CD8-positive, alpha-beta memory T cell (primary cell): ENCODE measurements around the gene CCL5. TPM values are rescaled to one million over a fixed set of nuclear protein-coding genes. Genes with fewer than 3 reads are reported as not detected.

Experiments used
- CTCF ChIA-PET: fragments of 350-600 bp; sonication (Branson Sonifier 250); formaldehyde crosslinking; loops from one replicate; lab custom pipeline; 2021; ENCODE audit warnings: antibody characterized with exemption; lab: Charles Lee
- POLR2A ChIA-PET: fragments of 350-600 bp; sonication (Branson Sonifier 250); formaldehyde crosslinking; loops from one replicate; lab custom pipeline; 2021; ENCODE audit warnings: antibody characterized with exemption; lab: Charles Lee
- DNase-seq, 5 donors: peaks; one replicate each; pipeline versions ENCODE4 v3.0.0 to v3.0.0-alpha.2; 2020 to 2022; ENCODE audit warnings: mixed read lengths in 1 of 5
- H3K27ac ChIP-seq: one replicate; pipeline ENCODE4 v1.7.0; 2013; ENCODE audit warnings: low read depth, mild to moderate bottlenecking, low read length, moderate library complexity
- H3K27me3 ChIP-seq: 2 replicates; pipeline ENCODE4 v1.7.0; 2013; ENCODE audit warnings: low read length, mild to moderate bottlenecking; ENCODE audit not compliant: insufficient read depth, poor library complexity, severe bottlenecking
- H3K36me3 ChIP-seq: 2 replicates; pipeline ENCODE4 v1.7.0; 2013; ENCODE audit warnings: mild to moderate bottlenecking, low read length, moderate library complexity; ENCODE audit not compliant: insufficient read depth
- H3K4me1 ChIP-seq: 2 replicates; pipeline ENCODE4 v1.7.0; 2013; ENCODE audit warnings: mild to moderate bottlenecking, low read length, moderate library complexity; ENCODE audit not compliant: insufficient read depth
- H3K4me3 ChIP-seq: 2 replicates; pipeline ENCODE4 v1.7.0; 2013; ENCODE audit warnings: mild to moderate bottlenecking, low read length
- H3K9me3 ChIP-seq: 2 replicates; pipeline ENCODE4 v1.7.0; 2013; ENCODE audit warnings: mild to moderate bottlenecking, low read length
- H3K27ac Mint-ChIP-seq, 8 donors: one replicate each; pipeline ENCODE4 v1.8.0; 2020 to 2021; ENCODE audit warnings: mixed read lengths in 8 of 8, mild to moderate bottlenecking in 6 of 8, inconsistent platforms in 3 of 8, moderate library complexity in 3 of 8
- H3K27me3 Mint-ChIP-seq, 2 donors: one replicate each; pipeline ENCODE4 v1.8.0; 2020 to 2021; ENCODE audit warnings: mixed read lengths in 2 of 2, mild to moderate bottlenecking in 1 of 2, moderate library complexity in 1 of 2
- H3K36me3 Mint-ChIP-seq, 3 donors: one replicate each; pipeline ENCODE4 v1.8.0; 2020 to 2021; ENCODE audit warnings: mixed read lengths in 3 of 3, inconsistent platforms in 1 of 3, mild to moderate bottlenecking in 1 of 3
- H3K4me1 Mint-ChIP-seq, 3 donors: one replicate each; pipeline ENCODE4 v1.8.0; 2020 to 2021; ENCODE audit warnings: mixed read lengths in 3 of 3, inconsistent platforms in 1 of 3, mild to moderate bottlenecking in 1 of 3
- H3K4me3 Mint-ChIP-seq, 7 donors: one replicate each; pipeline ENCODE4 v1.8.0; 2020 to 2021; ENCODE audit warnings: mixed read lengths in 7 of 7, mild to moderate bottlenecking in 6 of 7, moderate library complexity in 4 of 7, inconsistent platforms in 2 of 7
- H3K9me3 Mint-ChIP-seq, 5 donors: one replicate each; pipeline ENCODE4 v1.8.0; 2020 to 2022; ENCODE audit warnings: mixed read lengths in 5 of 5, mild to moderate bottlenecking in 3 of 5, moderate library complexity in 2 of 5, inconsistent platforms in 1 of 5
- polyA plus RNA-seq: library from polyadenylated mRNA; unstranded; fragments of 300-500 nt; fragmentation: Illumina TruSeq; gene quantifications from one replicate; pipeline ENCODE4 v1.2.3, GENCODE V29; 2021
- total RNA-seq, 2 experiments: library from RNA; stranded (reverse); gene quantifications; one replicate each; pipeline ENCODE4 v1.2.3, GENCODE V29; 2021

Gene CCL5
- total and polyA plus RNA-seq, 3 experiments from 2014 or later = 580 to 2,769 (median 591) TPM

DNA sequence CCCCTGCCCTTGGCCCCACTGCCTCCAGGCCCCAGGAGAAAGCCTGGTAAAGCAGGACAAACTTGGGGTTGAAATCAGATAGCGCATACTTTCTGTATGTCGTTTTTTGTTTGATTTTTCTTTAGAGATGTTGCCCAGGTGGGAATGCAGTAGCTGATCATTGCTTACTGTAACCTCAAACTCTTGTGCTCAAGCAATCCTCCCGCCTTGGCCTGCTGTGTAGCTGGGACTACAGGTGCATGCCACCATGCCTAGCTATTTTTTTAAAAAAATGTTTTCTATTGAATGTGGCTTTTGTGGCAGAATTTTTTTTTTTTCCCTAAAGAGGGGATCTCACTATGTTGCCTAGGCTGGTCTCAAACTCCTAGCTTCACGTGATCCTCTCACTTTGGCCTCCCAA lies 11.1 kb upstream of the CCL5 start:
- Mint-ChIP-seq H3K27me3 (peaks cover 0 to 4% of the 10 kb centered on the region in 2 donors), H3K27ac (peak overlapping the region; percentile 74 to 98 (median 92)), H3K4me3 (peak overlapping the region; percentile 3 to 88 (median 59)), H3K36me3 (peaks cover 2 to 3% (median 2%) of the 10 kb centered on the region in 3 donors), H3K4me1 (peaks cover 79 to 89% (median 83%) of the 10 kb centered on the region in 3 donors), H3K9me3 (no peaks in the 10 kb centered on the region)
- Histone ChIP-seq H3K9me3 (no peaks in the 10 kb centered on the region), H3K4me3 (no peak overlapping the region), H3K27ac (peak overlapping the region; percentile 45), H3K4me1 (peaks cover 66% of the 10 kb centered on the region), H3K27me3 (no peaks in the 10 kb centered on the region), H3K36me3 (no peaks in the 10 kb centered on the region)
- peak in 2 of 5 donors; percentile 41 to 66 for DNase-seq
- ChIA-PET CTCF (interaction anchor here (0.9 to 12.0 kb wide), 6 partner anchors 7 to 41 kb away, joined by 3 to 144 read pairs (median 6); partner anchors contain the start of gene CCL5), POLR2A (interaction anchor here (0.7 to 5.1 kb wide), 9 partner anchors 9 to 726 kb away, joined by 3 to 86 read pairs (median 7); partner anchors contain the start of genes CCL5, HEATR9 and RDM1)

GRCh38 chr17:35890774-35891155 lies 10.6 kb upstream of the CCL5 start:
- ChIA-PET POLR2A (interaction anchor here (0.5 to 5.1 kb wide), 11 partner anchors 9 to 726 kb away, joined by 3 to 86 read pairs (median 6); partner anchors contain the start of genes CCL5, HEATR9 and RDM1), CTCF (interaction anchor here (1.4 to 12.0 kb wide), 6 partner anchors 8 to 47 kb away, joined by 4 to 144 read pairs (median 9); partner anchors contain the start of gene CCL5)
- peak; percentile 16 to 92 (median 58) for DNase-seq
- H3K4me3 Mint-ChIP-seq = peak overlapping the region; percentile 18 to 88 (median 59)
- H3K27me3 Mint-ChIP-seq = peaks cover 0 to 4% of the 10 kb centered on the region in 2 donors
- Histone ChIP-seq H3K36me3 (no peaks in the 10 kb centered on the region), H3K9me3 (no peaks in the 10 kb centered on the region), H3K27me3 (no peaks in the 10 kb centered on the region), H3K4me3 (no peak overlapping the region), H3K4me1 (peaks cover 61% of the 10 kb centered on the region), H3K27ac (peak overlapping the region; percentile 45)
- peaks cover 2 to 3% (median 2%) of the 10 kb centered on the region in 3 donors for H3K36me3 Mint-ChIP-seq
- H3K4me1 Mint-ChIP-seq = peaks cover 74 to 85% (median 78%) of the 10 kb centered on the region in 3 donors
- peak overlapping the region; percentile 74 to 98 (median 92) for H3K27ac Mint-ChIP-seq
- H3K9me3 Mint-ChIP-seq = no peaks in the 10 kb centered on the region

DNA sequence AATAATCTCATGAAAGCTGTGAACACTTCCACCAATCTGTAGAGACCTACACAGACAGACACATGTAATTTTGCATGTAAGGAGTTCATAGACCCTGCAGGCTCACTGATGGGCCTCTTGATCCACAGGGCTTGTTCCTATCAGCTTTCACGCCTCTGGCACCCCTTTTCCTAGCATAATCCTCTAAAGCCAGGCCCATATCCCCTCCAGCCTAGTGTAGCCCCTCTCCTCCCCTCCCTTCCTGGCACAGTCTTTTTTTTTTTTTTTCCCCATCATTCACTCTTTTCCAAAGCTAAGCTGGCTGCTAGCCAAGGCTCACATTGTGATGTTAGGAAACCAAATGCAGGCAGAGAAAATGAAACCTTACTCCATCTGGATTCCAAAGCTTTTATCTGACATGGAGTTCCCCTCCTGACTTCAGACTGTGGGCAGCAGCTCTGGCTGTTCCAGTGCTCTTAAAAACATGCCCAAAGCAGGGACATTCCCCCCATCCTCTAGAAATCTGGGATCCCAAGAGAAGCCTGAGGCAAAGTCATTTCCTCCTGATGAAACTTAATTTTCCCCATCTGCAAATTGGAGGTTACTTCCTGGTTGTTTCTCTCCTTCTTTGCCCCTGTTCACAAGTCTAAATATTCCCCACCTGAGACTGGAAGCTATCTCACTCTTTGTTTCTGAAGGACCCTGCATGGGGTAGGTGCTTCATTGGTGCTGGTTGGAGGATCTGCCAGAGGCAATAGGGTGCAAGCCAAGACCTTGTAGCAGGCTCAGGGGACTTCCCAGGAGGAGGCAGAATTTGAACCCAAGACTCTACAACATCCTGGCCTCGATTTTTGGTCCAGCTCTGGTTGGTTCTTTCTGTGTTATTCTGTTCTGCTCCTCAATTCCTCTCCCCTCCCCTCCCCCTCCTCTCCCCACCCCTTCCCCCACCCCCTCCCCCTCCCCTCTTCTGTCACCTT lies 9.9 kb upstream of the CCL5 start:
- DNase-seq = peak in 2 of 5 donors; percentile 36 to 53
- Mint-ChIP-seq H3K27me3 (peaks cover 0 to 4% of the 10 kb centered on the region in 2 donors), H3K9me3 (no peaks in the 10 kb centered on the region), H3K27ac (peak overlapping the region; percentile 74 to 98 (median 96)), H3K4me3 (peak overlapping the region; percentile 52 to 88 (median 72)), H3K36me3 (peaks cover 2 to 5% (median 3%) of the 10 kb centered on the region in 3 donors), H3K4me1 (peaks cover 68 to 85% (median 78%) of the 10 kb centered on the region in 3 donors)
- ChIA-PET CTCF (interaction anchor here (0.7 to 12.0 kb wide), 10 partner anchors 9 to 259 kb away, joined by 3 to 144 read pairs (median 4); partner anchors contain the start of gene CCL5), POLR2A (interaction anchor here (0.5 to 5.1 kb wide), 10 partner anchors 10 to 299 kb away, joined by 3 to 86 read pairs (median 6); partner anchors contain the start of genes CCL5, HEATR9 and RDM1)
- no peaks in the 10 kb centered on the region for H3K27me3 ChIP-seq
- peaks cover 54% of the 10 kb centered on the region for H3K4me1 ChIP-seq
- H3K27ac ChIP-seq = peak overlapping the region; percentile 20
- H3K36me3 ChIP-seq = no peaks in the 10 kb centered on the region
- no peaks in the 10 kb centered on the region for H3K9me3 ChIP-seq
- no peak overlapping the region for H3K4me3 ChIP-seq

- Mint-ChIP-seq H3K9me3 (no peaks in the 10 kb centered on the region), H3K27me3 (peaks cover 0 to 4% of the 10 kb centered on the region in 2 donors), H3K4me1 (peaks cover 66 to 82% (median 72%) of the 10 kb centered on the region in 3 donors), H3K36me3 (peaks cover 2 to 6% (median 3%) of the 10 kb centered on the region in 3 donors), H3K4me3 (peak overlapping the region; percentile 46 to 79 (median 68)), H3K27ac (peak overlapping the region; percentile 74 to 98 (median 94))
- POLR2A ChIA-PET = interaction anchor here (0.7 to 5.1 kb wide), 5 partner anchors 9 to 300 kb away, joined by 3 to 86 read pairs (median 37); partner anchors contain the start of gene CCL5
- peak in 3 of 5 donors; percentile 20 to 75 (median 68) for DNase-seq
- Histone ChIP-seq H3K27ac (peak overlapping the region; percentile 20), H3K9me3 (no peaks in the 10 kb centered on the region), H3K36me3 (no peaks in the 10 kb centered on the region), H3K4me3 (no peak overlapping the region), H3K27me3 (no peaks in the 10 kb centered on the region), H3K4me1 (peaks cover 54% of the 10 kb centered on the region)
- CTCF ChIA-PET = interaction anchor here (0.7 to 12.0 kb wide), 6 partner anchors 11 to 260 kb away, joined by 3 to 144 read pairs (median 6); partner anchors contain the start of gene CCL5
These were observed 9.1 kb upstream of the CCL5 start for GRCh38 chr17:35889241-35889640.

GRCh38 chr17:35878361-35878760 lies 1.8 kb downstream of the CCL5 start:
- Histone ChIP-seq H3K4me1 (peaks cover 33% of the 10 kb centered on the region), H3K27ac (peak overlapping the region; percentile 84), H3K36me3 (no peaks in the 10 kb centered on the region), H3K27me3 (no peaks in the 10 kb centered on the region), H3K4me3 (peak overlapping the region; percentile 76), H3K9me3 (no peaks in the 10 kb centered on the region)
- H3K4me3 Mint-ChIP-seq = peak overlapping the region; percentile 92 to 99 (median 97)
- H3K36me3 Mint-ChIP-seq = peaks cover 32 to 66% (median 46%) of the 10 kb centered on the region in 3 donors
- no peaks in the 10 kb centered on the region for H3K27me3 Mint-ChIP-seq
- ChIA-PET POLR2A (interaction anchor here (0.6 to 4.2 kb wide), 8 partner anchors 9 to 667 kb away, joined by 3 to 100 read pairs (median 4); partner anchors contain the start of gene TAF15), CTCF (interaction anchor here (0.9 to 15.3 kb wide), 5 partner anchors 10 to 53 kb away, joined by 3 to 144 read pairs (median 8); partner anchors contain the start of genes HEATR9 and RDM1)
- peak overlapping the region; percentile 86 to 97 (median 90) for H3K27ac Mint-ChIP-seq
- peaks cover 53 to 67% (median 62%) of the 10 kb centered on the region in 3 donors for H3K4me1 Mint-ChIP-seq
- DNase-seq = peak in 1 of 5 donors; percentile 26
- H3K9me3 Mint-ChIP-seq = no peaks in the 10 kb centered on the region

DNA sequence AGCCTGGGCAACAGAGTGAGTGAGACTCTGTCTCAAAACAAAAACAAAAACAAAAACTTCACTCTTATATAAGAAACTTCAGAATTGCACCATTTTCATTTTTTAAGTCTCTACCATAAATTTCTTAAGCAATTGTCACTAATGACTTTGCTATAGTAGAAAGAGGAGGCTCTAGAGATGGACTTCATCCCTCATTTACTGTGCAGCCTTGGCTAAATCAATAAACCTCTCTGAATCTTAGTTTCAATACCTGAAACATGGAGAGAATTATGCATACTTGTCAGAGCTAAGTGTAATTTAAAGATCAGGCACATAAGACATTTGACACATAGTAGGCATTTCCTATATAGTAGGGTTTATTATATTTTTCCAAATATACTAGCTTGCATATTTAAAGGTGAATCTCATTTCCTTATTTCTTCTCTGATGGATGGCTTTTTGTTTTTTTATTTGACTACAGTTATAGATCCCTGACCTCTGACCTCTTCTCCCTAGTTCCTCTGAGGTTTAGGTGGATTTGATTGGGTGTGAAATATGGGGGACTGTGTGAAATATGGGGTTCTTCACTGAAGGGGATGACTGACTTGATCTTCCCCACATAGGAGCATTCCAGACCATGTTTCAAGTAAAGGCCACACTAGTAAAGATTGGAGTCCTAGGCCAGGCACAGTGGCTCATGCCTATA lies 2.7 kb downstream of the CCL5 start:
- CTCF ChIA-PET = interaction anchor here (0.9 to 15.3 kb wide), 6 partner anchors 9 to 114 kb away, joined by 3 to 144 read pairs (median 6); partner anchors contain the start of gene HEATR9
- no peak for DNase-seq
- H3K27ac Mint-ChIP-seq = peak overlapping the region; percentile 58 to 97 (median 92)
- H3K4me1 ChIP-seq = peaks cover 33% of the 10 kb centered on the region
- POLR2A ChIA-PET = interaction anchor here (0.6 to 4.2 kb wide), 8 partner anchors 8 to 52 kb away, joined by 3 to 100 read pairs (median 4); no protein-coding TSS in a partner anchor
- peaks cover 34 to 74% (median 48%) of the 10 kb centered on the region in 3 donors for H3K36me3 Mint-ChIP-seq
- H3K36me3 ChIP-seq = no peaks in the 10 kb centered on the region
- no peaks in the 10 kb centered on the region for H3K27me3 ChIP-seq
- no peaks in the 10 kb centered on the region for H3K27me3 Mint-ChIP-seq
- H3K9me3 ChIP-seq = no peaks in the 10 kb centered on the region
- H3K4me1 Mint-ChIP-seq = peaks cover 55 to 69% (median 65%) of the 10 kb centered on the region in 3 donors
- H3K9me3 Mint-ChIP-seq = no peaks in the 10 kb centered on the region
- H3K4me3 ChIP-seq = peak overlapping the region; percentile 41
- H3K4me3 Mint-ChIP-seq = peak overlapping the region; percentile 92 to 99 (median 97)
- H3K27ac ChIP-seq = peak overlapping the region; percentile 1
